Neural cell (in vitro differentiated cells): ENCODE measurements around the gene NF2. TPM values are rescaled to one million over a fixed set of nuclear protein-coding genes. Genes with fewer than 3 reads are reported as not detected.

Experiments used
- H2AFZ ChIP-seq: fragments of 200-600, 300-800 bp; sonication (generic), shearing (Covaris generic); 2 replicates; pipeline ENCODE4 v1.6.0; 2014; ENCODE audit warnings: low read depth, mild to moderate bottlenecking, antibody characterized with exemption, low read length, moderate library complexity
- H3F3A ChIP-seq: fragments of 200-600 bp; shearing (Covaris generic); 2 replicates; pipeline ENCODE4 v1.6.1; 2016; ENCODE audit warnings: mild to moderate bottlenecking, moderate library complexity, mixed read lengths, antibody characterized with exemption, low read length; ENCODE audit not compliant: insufficient read depth, poor library complexity, severe bottlenecking
- H3K27ac ChIP-seq: fragments of 200-600, 300-800 bp; sonication (generic), shearing (Covaris generic); 2 replicates; pipeline ENCODE4 v1.5.1; 2014; ENCODE audit warnings: mild to moderate bottlenecking, low read length, moderate library complexity
- H3K27me3 ChIP-seq: fragments of 300-800, 200-600 bp; sonication (generic), shearing (Covaris generic); 2 replicates; pipeline ENCODE4 v1.6.0; 2014; ENCODE audit warnings: mild to moderate bottlenecking, low read depth, low read length, moderate library complexity; ENCODE audit not compliant: insufficient read depth
- H3K36me3 ChIP-seq: fragments of 300-800, 200-600 bp; sonication (generic), shearing (Covaris generic); 2 replicates; pipeline ENCODE4 v1.5.1; 2014; ENCODE audit warnings: mild to moderate bottlenecking, antibody characterized with exemption, low read length, moderate library complexity; ENCODE audit not compliant: insufficient read depth
- H3K4me2 ChIP-seq: fragments of 300-800, 200-600 bp; sonication (generic), shearing (Covaris generic); 2 replicates; pipeline ENCODE4 v1.6.0; 2014; ENCODE audit warnings: mild to moderate bottlenecking, low read length
- H3K4me3 ChIP-seq: fragments of 300-800, 200-600 bp; sonication (generic), shearing (Covaris generic); 2 replicates; pipeline ENCODE4 v1.5.1; 2014; ENCODE audit warnings: mild to moderate bottlenecking, low read length, moderate library complexity
- H3K79me2 ChIP-seq: fragments of 200-600 bp; shearing (Covaris generic); replicated peaks from 2 replicates; pipeline ENCODE4 v1.6.0; 2014; ENCODE audit warnings: mild to moderate bottlenecking, low read length, moderate library complexity; ENCODE audit not compliant: insufficient read depth
- H3K9ac ChIP-seq: fragments of 300-800, 200-600 bp; sonication (generic), shearing (Covaris generic); 2 replicates; pipeline ENCODE4 v1.6.1; 2016; ENCODE audit warnings: mild to moderate bottlenecking, low read length, mixed read lengths
- H3K9me2 ChIP-seq: fragments of 200-600 bp; shearing (Covaris generic); 2 replicates; pipeline ENCODE4 v1.6.1; 2016; ENCODE audit warnings: mild to moderate bottlenecking, low read length, mixed read lengths; ENCODE audit not compliant: insufficient read depth
- H3K9me3 ChIP-seq: fragments of 200-600, 300-800 bp; sonication (generic), shearing (Covaris generic); 2 replicates; pipeline ENCODE4 v1.6.1; 2016; ENCODE audit warnings: mild to moderate bottlenecking, mixed run types, low read length, moderate library complexity, mixed read lengths
- H4K20me1 ChIP-seq: fragments of 200-600 bp; shearing (Covaris generic); 2 replicates; pipeline ENCODE4 v1.6.1; 2016; ENCODE audit warnings: mild to moderate bottlenecking, mixed run types; ENCODE audit not compliant: insufficient read depth
- CTCF ChIP-seq: fragments of 450-650 bp; IDR thresholded peaks from 2 replicates; pipeline ENCODE4 v1.5.1; 2014; ENCODE audit warnings: antibody characterized with exemption, mild to moderate bottlenecking, moderate library complexity; ENCODE audit not compliant: poor library complexity, severe bottlenecking
- EP300 ChIP-seq: fragments of 450-650 bp; conservative IDR thresholded peaks from 2 replicates; pipeline ENCODE4 v1.6.1; 2014; ENCODE audit warnings: antibody characterized with exemption, mild to moderate bottlenecking, moderate library complexity; ENCODE audit not compliant: poor library complexity, severe bottlenecking
- EZH2 ChIP-seq: fragments of 200-600, 300-800 bp; shearing (Covaris generic), sonication (generic); IDR thresholded peaks from 2 replicates; pipeline ENCODE4 v1.6.1; 2014; ENCODE audit warnings: antibody characterized with exemption, low read length, borderline replicate concordance, mild to moderate bottlenecking; ENCODE audit not compliant: insufficient read depth, poor library complexity, severe bottlenecking
- MXI1 ChIP-seq: fragments of 450-650 bp; conservative IDR thresholded peaks from 2 replicates; pipeline ENCODE4 v1.6.1; 2014; ENCODE audit warnings: antibody characterized with exemption, mild to moderate bottlenecking; ENCODE audit not compliant: poor library complexity, severe bottlenecking
- POLR2AphosphoS5 ChIP-seq: IDR thresholded peaks from 2 replicates; pipeline ENCODE4 v1.6.1; 2012
- RAD21 ChIP-seq: fragments of 450-650 bp; conservative IDR thresholded peaks from 2 replicates; pipeline ENCODE4 v1.6.1; 2014; ENCODE audit warnings: antibody characterized with exemption, mild to moderate bottlenecking, moderate library complexity
- REST ChIP-seq: IDR thresholded peaks from 2 replicates; pipeline ENCODE4 v1.6.1; 2012; ENCODE audit warnings: borderline replicate concordance
- SMC3 ChIP-seq: fragments of 450-650 bp; conservative IDR thresholded peaks from 2 replicates; pipeline ENCODE4 v1.6.1; 2014; ENCODE audit warnings: antibody characterized with exemption, mild to moderate bottlenecking, moderate library complexity; ENCODE audit not compliant: poor library complexity
- TAF1 ChIP-seq: IDR thresholded peaks from 2 replicates; pipeline ENCODE4 v1.6.1; 2012; ENCODE audit warnings: low read depth
- polyA plus RNA-seq: library from polyadenylated mRNA; depleted of rRNA; stranded (reverse); fragments of >200 nt; gene quantifications from 2 replicates; pipeline ENCODE4 v1.2.3, GENCODE V29; 2014

NF2 gene
- polyA plus RNA-seq, 1 donor from 2014 or later, result 18.7 TPM

GRCh38 chr22:29623553-29624169 is 20.2 kb downstream of the NF2 start:
- TF ChIP-seq SMC3 (no peak), TAF1 (no peak), EP300 (no peak), RAD21 (no peak), POLR2AphosphoS5 (no peak)
- Histone ChIP-seq H3K36me3 (no peaks in the 10 kb centered on the region), H3K9me3 (no peaks in the 10 kb centered on the region), H3K79me2 (no peaks in the 10 kb centered on the region), H3F3A (no peaks in the 10 kb centered on the region), H3K27ac (no peak overlapping the region), H2AFZ (no peak overlapping the region), H3K4me3 (no peak overlapping the region), H3K4me2 (no peak overlapping the region), H3K9ac (no peak overlapping the region), H3K27me3 (no peaks in the 10 kb centered on the region), H4K20me1 (no peaks in the 10 kb centered on the region), H3K9me2 (no peaks in the 10 kb centered on the region)

GRCh38 chr22:29625090-29625825 is 21.8 kb downstream of the NF2 start:
- H3K9me2 ChIP-seq, result no peaks in the 10 kb centered on the region
- peak; percentile 67 for TF ChIP-seq SMC3
- TF ChIP-seq RAD21, result peak; percentile 65
- no peak for TF ChIP-seq POLR2AphosphoS5
- peak; percentile 78 for TF ChIP-seq CTCF
- no peaks in the 10 kb centered on the region for H3K9me3 ChIP-seq
- H2AFZ ChIP-seq, result no peak overlapping the region
- H3K27ac ChIP-seq, result no peak overlapping the region
- H4K20me1 ChIP-seq, result no peaks in the 10 kb centered on the region
- no peak overlapping the region for H3K4me3 ChIP-seq
- no peak overlapping the region for H3K4me2 ChIP-seq
- no peak overlapping the region for H3K9ac ChIP-seq
- no peaks in the 10 kb centered on the region for H3K36me3 ChIP-seq
- H3K79me2 ChIP-seq, result no peaks in the 10 kb centered on the region
- H3F3A ChIP-seq, result no peaks in the 10 kb centered on the region
- no peaks in the 10 kb centered on the region for H3K27me3 ChIP-seq

GRCh38 chr22:29626497-29627195 is 23.2 kb downstream of the NF2 start:
- Histone ChIP-seq H4K20me1 (no peaks in the 10 kb centered on the region), H3K4me2 (no peak overlapping the region), H3K79me2 (no peaks in the 10 kb centered on the region), H3K9me2 (no peaks in the 10 kb centered on the region), H3F3A (no peaks in the 10 kb centered on the region), H3K36me3 (no peaks in the 10 kb centered on the region), H3K27me3 (no peaks in the 10 kb centered on the region), H3K9me3 (no peaks in the 10 kb centered on the region), H3K27ac (no peak overlapping the region), H2AFZ (no peak overlapping the region), H3K9ac (no peak overlapping the region), H3K4me3 (no peak overlapping the region)
- TF ChIP-seq TAF1 (no peak), EP300 (no peak), EZH2 (no peak), REST (no peak), CTCF (no peak), MXI1 (no peak), POLR2AphosphoS5 (no peak), SMC3 (no peak), RAD21 (no peak)
